PC-9 (cell line): ENCODE data around the gene EYS. TPM values are rescaled to one million over a fixed set of nuclear protein-coding genes. Genes with fewer than 3 reads are reported as not detected.
"Not testable (repeated sequence)": the region's sequence is repeated elsewhere in the genome, so short reads cannot be mapped to it uniquely, and the experiment has no call there.

Experiments used
- BruUV-seq: library from RNA; stranded (reverse); fragments of 400-500 nt; replicated peaks from 2 replicates; lab custom pipeline; 2021; lab: Mats Ljungman, UMichigan
- CTCF ChIA-PET: fragments of 300-600 bp; sonication (Branson Sonifier 250); formaldehyde crosslinking; loops from one replicate; lab custom pipeline; 2022; ENCODE audit warnings: antibody characterized with exemption; lab: Charles Lee
- POLR2A ChIA-PET: fragments of 300-600 bp; sonication (Branson Sonifier 250); formaldehyde crosslinking; loops from one replicate; lab custom pipeline; 2022; ENCODE audit warnings: antibody characterized with exemption; ENCODE audit not compliant: unreplicated experiment; lab: Charles Lee
- DNase-seq, 2 experiments: peaks; one replicate each; pipeline versions ENCODE4 v3.0.0 to v3.0.0-alpha.2; 2015 to 2022; ENCODE audit warnings: mixed read lengths in 1 of 2
- H2AFZ ChIP-seq: fragments of 200-600 bp; sonication (generic); 2 replicates; pipeline ENCODE4 v1.8.1; 2017; ENCODE audit warnings: antibody characterized with exemption
- H3F3A ChIP-seq: fragments of 200-600 bp; sonication (generic); 2 replicates; pipeline ENCODE4 v1.8.1; 2017; ENCODE audit warnings: antibody characterized with exemption, mild to moderate bottlenecking, low read depth; ENCODE audit not compliant: insufficient read depth
- H3K27ac ChIP-seq: fragments of 200-600 bp; sonication (generic); 2 replicates; pipeline ENCODE4 v1.6.1; 2016; ENCODE audit warnings: mixed run types
- H3K27me3 ChIP-seq: fragments of 200-600 bp; sonication (generic); 2 replicates; pipeline ENCODE4 v1.6.1; 2016; ENCODE audit warnings: low read depth, mixed run types; ENCODE audit not compliant: insufficient read depth
- H3K36me3 ChIP-seq: fragments of 200-600 bp; sonication (generic); 2 replicates; pipeline ENCODE4 v1.6.1; 2016; ENCODE audit warnings: low read depth, mixed run types
- H3K4me1 ChIP-seq: fragments of 200-600 bp; sonication (generic); replicated peaks from 2 replicates; pipeline ENCODE4 v1.6.1; 2016; ENCODE audit warnings: mixed run types; ENCODE audit not compliant: insufficient read depth
- H3K4me2 ChIP-seq: fragments of 200-600 bp; sonication (generic); 2 replicates; pipeline ENCODE4 v1.6.1; 2017; ENCODE audit warnings: mixed run types
- H3K4me3 ChIP-seq: fragments of 200-600 bp; sonication (generic); 2 replicates; pipeline ENCODE4 v1.6.1; 2016; ENCODE audit warnings: mixed run types
- H3K79me2 ChIP-seq: fragments of 200-600 bp; sonication (generic); 2 replicates; pipeline ENCODE4 v1.6.1; 2017; ENCODE audit warnings: low read depth, mixed run types
- H3K9me2 ChIP-seq: fragments of 200-600 bp; sonication (generic); 2 replicates; pipeline ENCODE4 v1.8.1; 2017; ENCODE audit warnings: mild to moderate bottlenecking; ENCODE audit not compliant: insufficient read depth
- H3K9me3 ChIP-seq: fragments of 200-600 bp; sonication (generic); 2 replicates; pipeline ENCODE4 v1.8.1; 2016; ENCODE audit warnings: low read depth; ENCODE audit not compliant: insufficient read depth
- H4K20me1 ChIP-seq: fragments of 200-600 bp; sonication (generic); 2 replicates; pipeline ENCODE4 v1.8.1; 2017; ENCODE audit not compliant: insufficient read depth
- CTCF ChIP-seq: fragments of 200-600 bp; sonication (generic); conservative IDR thresholded peaks from 2 replicates; pipeline ENCODE4 v1.6.1; 2017; ENCODE audit warnings: mixed run types, antibody characterized with exemption, mild to moderate bottlenecking, moderate library complexity
- EZH2 ChIP-seq: fragments of 200-600 bp; sonication (generic); IDR thresholded peaks from 2 replicates; pipeline ENCODE4 v1.8.0; 2017; ENCODE audit warnings: antibody characterized with exemption, low read depth
- intact Hi-C: fragments of 100-400 bp; cut with micrococcal nuclease; formaldehyde crosslinking; loops from one replicate; pipeline ENCODE4 v1.10.0; 2022; ENCODE audit not compliant: unreplicated experiment
- total RNA-seq: library from RNA; stranded (reverse); gene quantifications from 2 replicates; pipeline ENCODE4 v1.2.3, GENCODE V29; 2021

Gene EYS
- total RNA-seq, 1 experiment from 2014 or later: not detected

DNA sequence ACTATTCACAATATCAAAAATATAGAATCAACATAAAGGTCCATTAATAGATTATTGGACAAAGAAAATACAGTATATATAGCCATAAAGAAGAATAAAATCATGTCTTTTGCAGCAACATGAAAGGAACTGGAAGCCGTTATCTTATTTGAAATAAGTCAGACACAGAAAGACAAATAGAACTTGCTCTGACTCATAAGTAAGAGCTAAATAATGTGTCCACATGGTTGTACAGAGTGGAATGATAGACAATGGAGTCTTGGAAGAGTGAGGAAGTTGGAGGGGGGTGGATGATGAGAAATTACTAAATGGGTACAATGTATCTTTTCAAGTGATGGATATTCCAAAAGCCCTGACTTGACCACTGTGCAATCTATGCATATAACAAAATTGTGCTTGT, 1457.9 kb downstream of the EYS start:
- Histone ChIP-seq H3K36me3 (no peaks in the 10 kb centered on the region), H3K9me3 (no peaks in the 10 kb centered on the region), H3K4me2 (no peak overlapping the region), H3K9me2 (no peaks in the 10 kb centered on the region), H3K27ac (no peak overlapping the region), H3F3A (no peaks in the 10 kb centered on the region), H3K27me3 (no peaks in the 10 kb centered on the region), H4K20me1 (no peaks in the 10 kb centered on the region), H2AFZ (no peak overlapping the region), H3K4me3 (no peak overlapping the region), H3K79me2 (no peaks in the 10 kb centered on the region), H3K4me1 (no peaks in the 10 kb centered on the region)
- BruUV-seq: no TSS peak
- TF ChIP-seq EZH2: no peak
- no peak for TF ChIP-seq CTCF
- ChIA-PET CTCF (no interaction called here), POLR2A (no interaction called here)
- DNase-seq: no peak
- intact Hi-C loops: no loop called here

DNA sequence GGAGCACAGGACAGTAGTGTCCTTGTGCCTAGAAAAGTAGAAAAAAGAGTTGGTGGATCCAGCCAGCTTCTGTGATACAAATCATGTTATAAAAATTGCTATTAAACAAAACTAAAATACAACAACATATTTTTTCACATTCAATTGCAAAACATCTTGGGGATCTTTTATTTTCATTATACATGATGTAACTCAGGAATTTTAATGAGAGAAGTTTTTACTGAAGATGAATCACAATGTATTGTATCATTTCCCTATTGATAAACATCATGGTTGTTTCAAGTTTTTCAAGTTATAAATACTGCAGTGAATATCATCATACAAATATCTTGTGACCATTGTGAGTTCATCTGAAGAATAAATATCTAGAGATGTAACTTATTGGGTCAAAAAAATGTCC, 1463.4 kb downstream of the EYS start:
- Histone ChIP-seq H3K27me3 (no peaks in the 10 kb centered on the region), H3K27ac (no peak overlapping the region), H3K4me2 (no peak overlapping the region), H3K9me2 (no peaks in the 10 kb centered on the region), H3K9me3 (no peaks in the 10 kb centered on the region), H2AFZ (no peak overlapping the region), H3K36me3 (no peaks in the 10 kb centered on the region), H4K20me1 (no peaks in the 10 kb centered on the region), H3K4me1 (no peaks in the 10 kb centered on the region), H3F3A (no peaks in the 10 kb centered on the region), H3K4me3 (no peak overlapping the region), H3K79me2 (no peaks in the 10 kb centered on the region)
- CTCF ChIA-PET: no interaction called here
- POLR2A ChIA-PET: no interaction called here
- DNase-seq: no peak
- no peak for TF ChIP-seq EZH2
- no peak for TF ChIP-seq CTCF
- BruUV-seq: no TSS peak
- intact Hi-C loops: no loop called here

- CTCF ChIA-PET, H4K20me1 ChIP-seq, H3K9me3 ChIP-seq, H3K36me3 ChIP-seq, intact Hi-C loops, H3K79me2 ChIP-seq, BruUV-seq, H3K9me2 ChIP-seq, H3K4me2 ChIP-seq, H3K27ac ChIP-seq, H2AFZ ChIP-seq, POLR2A ChIA-PET, H3F3A ChIP-seq, H3K27me3 ChIP-seq, H3K4me1 ChIP-seq, H3K4me3 ChIP-seq, DNase-seq: not testable (repeated sequence)
Observed at GRCh38 chr6:64238908-64239307, 1468.1 kb downstream of the EYS start.

DNA sequence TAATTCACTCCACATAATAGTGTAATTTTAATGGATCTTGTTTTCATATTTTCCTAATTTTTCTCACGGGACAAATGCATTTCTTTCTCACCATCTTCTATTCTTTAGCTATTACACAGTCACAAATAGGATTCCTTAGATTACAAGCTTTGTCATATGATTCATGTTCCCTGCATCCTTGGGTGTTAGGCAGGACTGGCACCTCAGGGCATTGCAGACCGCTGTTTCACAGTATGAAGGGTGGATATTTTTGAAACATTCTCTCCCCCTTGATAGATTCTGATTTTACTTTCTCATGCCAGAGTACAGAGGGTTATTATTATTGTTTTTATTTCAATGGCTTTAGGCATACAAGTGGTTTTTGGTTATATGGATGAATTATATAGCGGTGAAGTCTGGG, 1469.0 kb downstream of the EYS start:
- no TSS peak for BruUV-seq
- Histone ChIP-seq H4K20me1 (no peaks in the 10 kb centered on the region), H3K4me1 (no peaks in the 10 kb centered on the region), H3K9me3 (no peaks in the 10 kb centered on the region), H3K79me2 (no peaks in the 10 kb centered on the region), H3K27ac (no peak overlapping the region), H3F3A (no peaks in the 10 kb centered on the region), H3K4me3 (no peak overlapping the region), H3K4me2 (no peak overlapping the region), H3K27me3 (no peaks in the 10 kb centered on the region), H3K9me2 (no peaks in the 10 kb centered on the region), H3K36me3 (no peaks in the 10 kb centered on the region), H2AFZ (no peak overlapping the region)
- intact Hi-C loops: no loop called here
- TF ChIP-seq CTCF (no peak), EZH2 (no peak)
- DNase-seq: no peak
- ChIA-PET POLR2A (no interaction called here), CTCF (no interaction called here)
